NT2/D1 (cell line): Measurements from ENCODE around the gene COBL.

Experiments used
- SUZ12 ChIP-seq: IDR thresholded peaks from 2 replicates; pipeline ENCODE4 v1.6.1; 2011; ENCODE audit not compliant: insufficient read length, insufficient read depth; ENCODE audit errors: extremely low read depth
- YY1 ChIP-seq: IDR thresholded peaks from 2 replicates; pipeline ENCODE4 v1.6.1; 2011; ENCODE audit not compliant: insufficient read length, insufficient read depth

- TF ChIP-seq SUZ12 = no peak
- no peak for TF ChIP-seq YY1
Measured at GRCh38 chr7:51189777-51190176, 126.8 kb downstream of the COBL start.
